HCT116 (cell line): ENCODE results near the gene CPLANE2. TPM values are rescaled to one million over a fixed set of nuclear protein-coding genes. Genes with fewer than 3 reads are reported as not detected.

ENCODE experiments used
- ATAC-seq: fragments of 200-7000 bp; cut with Tn5 transposase; 2 replicates; pipeline ENCODE4 v1.9.1; 2020; ENCODE audit warnings: mild to moderate bottlenecking, moderate library complexity
- BruUV-seq: library from RNA; stranded (reverse); fragments of 400-500 nt; replicated peaks from 2 replicates; lab custom pipeline; 2021; lab: Mats Ljungman, UMichigan
- CTCF ChIA-PET: fragments of 300-600 bp; sonication (Branson Sonifier 250); formaldehyde crosslinking; loops from one replicate; lab custom pipeline; 2021; ENCODE audit warnings: antibody characterized with exemption; lab: Charles Lee
- POLR2A ChIA-PET: fragments of 300-600, 350-600 bp; sonication (Branson Sonifier 250); formaldehyde crosslinking; loops from one replicate; lab custom pipeline; 2021; ENCODE audit warnings: antibody characterized with exemption; lab: Charles Lee
- RAD21 ChIA-PET, 2 experiments: fragments of 300-600 bp; sonication (Branson Sonifier 250); formaldehyde crosslinking; loops; one replicate each; lab custom pipeline; 2023; ENCODE audit warnings: low total read pairs in 2 of 2; ENCODE audit not compliant: uncharacterized antibody in 2 of 2, unreplicated experiment in 2 of 2, low non-redundant PET in 1 of 2; lab: Charles Lee
- DNase-seq: peaks from one replicate; pipeline ENCODE4 v3.0.0-alpha.2; 2010; ENCODE audit warnings: low read depth, low spot score
- H2AFZ ChIP-seq: fragments of 200-600 bp; shearing (Covaris generic), sonication (generic); 2 replicates; pipeline ENCODE4 v1.6.1; 2017; ENCODE audit warnings: low read depth, mixed run types, mixed read lengths, antibody characterized with exemption, low read length; ENCODE audit not compliant: poor library complexity, severe bottlenecking
- H3K27ac ChIP-seq: 2 replicates; pipeline ENCODE4 v1.5.1; 2012; ENCODE audit warnings: low read depth, low read length
- H3K27me3 ChIP-seq: fragments of 200-600 bp; sonication (generic); 2 replicates; pipeline ENCODE4 v1.6.1; 2016; ENCODE audit warnings: mixed run types, low read length, mixed read lengths; ENCODE audit not compliant: insufficient read depth
- H3K36me3 ChIP-seq, 2 experiments: fragments of 200-500 bp in 1 of 2; fragments of 200-600 bp in 1 of 2; sonication (Bioruptor generic) in 1 of 2; sonication (generic) in 1 of 2; 2 replicates each; pipeline versions ENCODE4 v1.5.1 to v1.6.1; 2014 to 2016; ENCODE audit warnings: low read length in 2 of 2, inconsistent platforms in 1 of 2, mixed read lengths in 1 of 2, mixed run types in 1 of 2; ENCODE audit not compliant: insufficient read depth in 2 of 2, control insufficient read depth in 1 of 2
- H3K4me1 ChIP-seq, 2 experiments: fragments of 200-600 bp in 1 of 2; sonication (generic) in 1 of 2; 2 replicates each; pipeline versions ENCODE4 v1.5.1 to v1.6.1; 2012 to 2017; ENCODE audit warnings: low read length in 2 of 2, inconsistent platforms in 1 of 2, mild to moderate bottlenecking in 1 of 2, mixed read lengths in 1 of 2, mixed run types in 1 of 2, moderate library complexity in 1 of 2; ENCODE audit not compliant: insufficient read depth in 2 of 2, control insufficient read depth in 1 of 2
- H3K4me2 ChIP-seq: fragments of 200-600 bp; sonication (generic); 2 replicates; pipeline ENCODE4 v1.6.1; 2017; ENCODE audit warnings: mixed run types, low read length, mixed read lengths
- H3K4me3 ChIP-seq, 2 experiments: fragments of 200-600 bp in 1 of 2; sonication (generic) in 1 of 2; replicated peaks in 1 of 2; 2 replicates each; pipeline ENCODE4 v1.5.1; 2011 to 2016; ENCODE audit warnings: low read length in 2 of 2, control low read depth in 1 of 2, low read depth in 1 of 2, mild to moderate bottlenecking in 1 of 2, mixed read lengths in 1 of 2, mixed run types in 1 of 2
- H3K79me2 ChIP-seq: fragments of 200-600 bp; sonication (generic); 2 replicates; pipeline ENCODE4 v1.6.1; 2017; ENCODE audit warnings: mild to moderate bottlenecking, mixed run types, low read length, moderate library complexity, mixed read lengths; ENCODE audit not compliant: insufficient read depth
- H3K9ac ChIP-seq: fragments of 200-600 bp; sonication (generic); 2 replicates; pipeline ENCODE4 v1.6.1; 2016; ENCODE audit warnings: low read length, mixed read lengths
- H3K9me2 ChIP-seq: fragments of 200-600 bp; sonication (generic), shearing (Covaris generic); 2 replicates; pipeline ENCODE4 v1.6.1; 2017; ENCODE audit warnings: mixed run types, mild to moderate bottlenecking, moderate library complexity; ENCODE audit not compliant: insufficient read depth
- H3K9me3 ChIP-seq, 2 experiments: fragments of 200-500 bp in 1 of 2; fragments of 200-600 bp in 1 of 2; sonication (Bioruptor generic) in 1 of 2; sonication (generic) in 1 of 2; 2 replicates each; pipeline ENCODE4 v1.6.1; 2014 to 2017; ENCODE audit warnings: low read length in 2 of 2, mixed read lengths in 2 of 2, inconsistent platforms in 1 of 2, low read depth in 1 of 2, mild to moderate bottlenecking in 1 of 2, mixed run types in 1 of 2, moderate library complexity in 1 of 2; ENCODE audit not compliant: control insufficient read depth in 1 of 2, insufficient read depth in 1 of 2
- H4K20me1 ChIP-seq: fragments of 200-600 bp; sonication (generic), shearing (Covaris generic); 2 replicates; pipeline ENCODE4 v1.6.1; 2017; ENCODE audit warnings: mixed run types, mild to moderate bottlenecking, moderate library complexity; ENCODE audit not compliant: insufficient read depth
- CEBPB ChIP-seq: IDR thresholded peaks from 2 replicates; pipeline ENCODE4 v1.6.1; 2012; ENCODE audit warnings: low read depth
- ELF1 ChIP-seq: IDR thresholded peaks from 2 replicates; pipeline ENCODE4 v1.6.1; 2012; ENCODE audit warnings: low read depth, borderline replicate concordance
- EZH2 ChIP-seq: fragments of 200-600 bp; sonication (generic); IDR thresholded peaks from 2 replicates; pipeline ENCODE4 v1.6.1; 2017; ENCODE audit warnings: antibody characterized with exemption, mixed run types
- EZH2phosphoT487 ChIP-seq: fragments of 200-600 bp; IDR thresholded peaks from 2 replicates; pipeline ENCODE4 v1.6.1; 2018; ENCODE audit warnings: antibody characterized with exemption, borderline replicate concordance
- POLR2A ChIP-seq: IDR thresholded peaks from 2 replicates; pipeline ENCODE4 v1.7.0; 2011; ENCODE audit warnings: borderline replicate concordance; ENCODE audit not compliant: insufficient read depth, insufficient read length; ENCODE audit errors: extremely low read depth
- ZFX ChIP-seq: fragments of 450-650 bp; IDR thresholded peaks from 2 replicates; pipeline ENCODE4 v1.6.1; 2017
- intact Hi-C: fragments of 100-400 bp; cut with micrococcal nuclease; formaldehyde crosslinking; loops from 2 replicates; pipeline ENCODE4 v1.10.0; 2022
- total RNA-seq: library from RNA; stranded (reverse); gene quantifications from one replicate; pipeline ENCODE4 v1.2.1, GENCODE V29; 2021; ENCODE audit not compliant: unreplicated experiment

The CPLANE2 gene
- total RNA-seq, 1 experiment from 2014 or later: 8.1 TPM

DNA sequence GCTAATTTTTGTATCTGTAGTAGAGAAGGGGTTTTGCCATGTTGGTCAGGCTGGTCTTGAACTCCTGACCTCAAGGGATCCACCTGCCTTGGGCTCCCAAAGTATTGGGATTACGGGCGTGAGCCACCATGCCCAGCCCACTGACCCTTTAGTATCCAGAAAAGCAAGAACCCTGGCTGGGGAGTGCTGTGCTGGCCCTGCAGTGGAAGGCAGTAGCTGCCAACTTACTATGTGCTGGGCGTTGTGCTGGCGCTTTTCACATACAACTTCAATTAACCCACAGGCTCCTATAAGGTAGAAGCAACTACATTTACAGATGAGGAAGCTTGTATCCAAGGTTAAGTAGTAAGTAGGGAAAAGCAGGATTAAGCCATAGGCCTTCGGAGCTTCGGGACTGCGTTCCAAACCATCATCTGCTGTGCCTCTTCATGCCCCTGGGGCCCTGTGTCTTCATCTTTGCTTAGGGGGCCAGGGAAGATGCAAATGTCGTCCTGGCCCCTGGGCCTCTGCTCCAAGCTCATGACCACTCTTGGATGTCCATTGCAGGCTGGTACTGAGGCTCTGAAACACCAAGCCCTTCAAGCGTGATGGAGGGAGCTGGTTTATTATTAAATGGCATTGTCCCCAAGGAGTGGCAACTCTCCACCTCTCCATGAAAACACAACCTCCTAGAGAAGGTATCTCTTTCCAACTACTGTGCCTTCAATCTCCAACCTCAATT is 8.7 kb upstream of the CPLANE2 start:
- ATAC-seq (no peak), DNase-seq (no peak)
- POLR2A ChIA-PET: no interaction called here
- RAD21 ChIA-PET: interaction anchor here in 1 of 2 experiments (1.4 kb wide), 2 partner anchors 118 to 165 kb away, joined by 4 read pairs; no protein-coding TSS in a partner anchor
- Histone ChIP-seq H4K20me1 (no peaks in the 10 kb centered on the region), H3K4me1 (peaks cover 5 to 22% of the 10 kb centered on the region in 2 experiments), H2AFZ (no peak overlapping the region), H3K4me3 (no peak overlapping the region), H3K9me2 (no peaks in the 10 kb centered on the region), H3K27me3 (no peaks in the 10 kb centered on the region), H3K79me2 (no peaks in the 10 kb centered on the region), H3K36me3 (0 out of 4 replicates have a peak, but pooled peaks cover 0 to under 1% of the 10 kb centered on the region in 2 experiments), H3K9me3 (no peaks in the 10 kb centered on the region), H3K4me2 (no peak overlapping the region), H3K9ac (no peak overlapping the region), H3K27ac (no peak overlapping the region)
- no TSS peak for BruUV-seq
- intact Hi-C loops: loop anchor here (2.0 kb wide), 1 partner anchor 117 kb away; no protein-coding TSS in a partner anchor
- CTCF ChIA-PET: interaction anchor here (1.4 to 3.1 kb wide), 5 partner anchors 57 to 167 kb away, joined by 5 to 26 read pairs (median 10); no protein-coding TSS in a partner anchor
- TF ChIP-seq ZFX (no peak), ELF1 (no peak), CEBPB (no peak), EZH2phosphoT487 (no peak)

GRCh38 chr1:16244650-16245285 is 7.8 kb upstream of the CPLANE2 start:
- ATAC-seq: 0 out of 2 replicates have a peak, but pooled peaks have one; percentile 28
- H3K9me3 ChIP-seq: no peaks in the 10 kb centered on the region
- H3K4me3 ChIP-seq: no peak overlapping the region
- CTCF ChIA-PET: interaction anchor here (0.6 to 3.1 kb wide), 9 partner anchors 11 to 376 kb away, joined by 3 to 26 read pairs (median 6); partner anchors contain the start of gene FAM131C
- intact Hi-C loops: loop anchor here (1.0 to 5.0 kb wide), 4 partner anchors 38 to 165 kb away; no protein-coding TSS in a partner anchor
- H4K20me1 ChIP-seq: no peaks in the 10 kb centered on the region
- H3K27me3 ChIP-seq: no peaks in the 10 kb centered on the region
- no peak for DNase-seq
- POLR2A ChIA-PET: interaction anchor here (0.8 kb wide), 1 partner anchor 28 kb away, joined by 3 read pairs; no protein-coding TSS in a partner anchor
- H3K4me2 ChIP-seq: no peak overlapping the region
- RAD21 ChIA-PET: interaction anchor here (1.0 to 1.4 kb wide), 5 partner anchors 56 to 166 kb away, joined by 3 to 7 read pairs (median 4); no protein-coding TSS in a partner anchor
- H3K27ac ChIP-seq: no peak overlapping the region
- TF ChIP-seq EZH2: no peak
- TF ChIP-seq POLR2A: no peak
- TF ChIP-seq, all 23 proteins: peak for 0
- Histone ChIP-seq H3K9me2 (no peaks in the 10 kb centered on the region), H3K36me3 (no peaks in the 10 kb centered on the region), H2AFZ (no peak overlapping the region), H3K9ac (no peak overlapping the region), H3K79me2 (no peaks in the 10 kb centered on the region), H3K4me1 (peaks cover 5 to 17% of the 10 kb centered on the region in 2 experiments)
- no TSS peak for BruUV-seq
